Glutamatergic neuron (in vitro differentiated cells): ENCODE results near the gene CBX4. TPM values are rescaled to one million over a fixed set of nuclear protein-coding genes. Genes with fewer than 3 reads are reported as not detected.

Experiments used
- DNase-seq: peaks from one replicate; pipeline ENCODE4 v3.0.0; 2022
- H3K27ac Mint-ChIP-seq: one replicate; pipeline ENCODE4 v1.8.0; 2020; ENCODE audit warnings: mild to moderate bottlenecking, mixed read lengths, inconsistent platforms; ENCODE audit not compliant: unreplicated experiment
- H3K27me3 Mint-ChIP-seq: one replicate; pipeline ENCODE4 v1.8.0; 2020; ENCODE audit warnings: mild to moderate bottlenecking, moderate library complexity, mixed read lengths, inconsistent platforms; ENCODE audit not compliant: unreplicated experiment
- H3K36me3 Mint-ChIP-seq: one replicate; pipeline ENCODE4 v1.8.0; 2020; ENCODE audit warnings: mild to moderate bottlenecking, mixed read lengths, inconsistent platforms; ENCODE audit not compliant: unreplicated experiment
- H3K4me1 Mint-ChIP-seq: one replicate; pipeline ENCODE4 v1.8.0; 2020; ENCODE audit warnings: mild to moderate bottlenecking, low read depth, mixed read lengths, inconsistent platforms; ENCODE audit not compliant: unreplicated experiment
- H3K4me3 Mint-ChIP-seq: one replicate; pipeline ENCODE4 v1.8.0; 2020; ENCODE audit warnings: mild to moderate bottlenecking, mixed read lengths, inconsistent platforms; ENCODE audit not compliant: unreplicated experiment
- H3K9me3 Mint-ChIP-seq: one replicate; pipeline ENCODE4 v1.8.0; 2020; ENCODE audit warnings: mild to moderate bottlenecking, moderate library complexity, mixed read lengths, inconsistent platforms; ENCODE audit not compliant: unreplicated experiment
- CTCF ChIP-seq: fragments of 200-600 bp; sonication (generic); IDR thresholded peaks from one replicate; pipeline ENCODE4 v1.5.0; 2021; ENCODE audit not compliant: partially characterized antibody, unreplicated experiment
- total RNA-seq: library from RNA; stranded (reverse); fragmentation: NEBNext Ultra II Directional; extraction: Animal tissue kit (Norgen Biotek cat#: 25700); gene quantifications from one replicate; pipeline ENCODE4 v1.2.1, GENCODE V29; 2021; ENCODE audit not compliant: unreplicated experiment

CBX4 gene
- total RNA-seq, 1 donor from 2014 or later: 19.3 TPM

GRCh38 chr17:79835470-79835899 is 3.8 kb downstream of the CBX4 start:
- Mint-ChIP-seq H3K9me3 (peaks cover 5% of the 10 kb centered on the region), H3K27me3 (peaks cover 20% of the 10 kb centered on the region), H3K4me3 (peak overlapping the region; percentile 46)

DNA sequence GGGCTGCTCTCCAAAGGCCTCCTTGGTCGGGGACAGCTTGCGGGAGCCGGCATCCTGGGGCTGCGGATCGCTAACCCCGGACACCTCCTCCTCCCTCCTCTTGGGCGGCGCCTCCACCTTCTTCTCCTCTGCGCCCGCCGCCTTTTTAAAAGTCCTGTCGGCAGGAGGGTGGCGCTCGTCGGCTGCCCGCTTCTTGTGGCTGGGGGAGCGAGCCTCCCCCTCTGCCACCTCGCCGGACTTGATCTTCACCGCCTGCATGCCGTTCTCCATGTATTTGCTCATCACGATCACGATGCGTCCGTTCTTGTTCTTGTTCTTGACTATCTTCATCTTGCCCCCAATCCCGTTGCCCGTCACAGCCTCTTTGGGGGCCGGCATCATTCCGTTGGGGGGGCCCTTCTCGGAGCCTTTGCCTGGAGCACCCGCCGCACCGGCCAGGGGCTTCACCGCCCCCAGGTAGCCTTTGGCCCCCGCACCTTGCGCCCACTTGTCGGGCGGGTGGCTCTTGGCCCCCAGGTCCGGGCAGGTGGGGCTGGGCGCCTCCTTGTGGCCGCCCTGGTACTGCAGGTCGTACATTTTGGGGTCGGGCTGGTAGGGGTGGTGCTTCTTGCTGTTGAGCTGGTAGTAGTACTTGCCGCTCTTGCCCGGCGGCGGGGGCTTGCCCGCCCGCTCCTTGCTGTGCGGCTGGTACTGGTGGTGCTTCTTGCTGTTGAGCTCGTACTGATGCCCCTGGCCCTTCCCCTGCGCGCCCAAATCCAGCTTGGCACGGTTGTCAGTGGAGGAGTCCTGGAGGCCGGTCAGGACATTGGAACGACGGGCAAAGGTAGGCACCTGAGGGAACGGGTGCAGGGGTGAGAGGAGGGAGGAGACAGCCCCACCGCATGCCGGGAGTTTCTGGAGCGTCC is 4.4 kb downstream of the CBX4 start:
- peaks cover 21% of the 10 kb centered on the region for H3K27me3 Mint-ChIP-seq
- H3K4me3 Mint-ChIP-seq: peak overlapping the region; percentile 61
- TF ChIP-seq CTCF: peak; percentile 97
- no peak overlapping the region for H3K27ac Mint-ChIP-seq
- H3K9me3 Mint-ChIP-seq: peaks cover 6% of the 10 kb centered on the region
- H3K4me1 Mint-ChIP-seq: peaks cover 9% of the 10 kb centered on the region
- no peaks in the 10 kb centered on the region for H3K36me3 Mint-ChIP-seq
- peak; percentile 71 for DNase-seq

More at GRCh38 chr17:79835470-79835899, 3.8 kb downstream of the CBX4 start:
- Mint-ChIP-seq H3K36me3 (no peaks in the 10 kb centered on the region), H3K4me1 (peaks cover 9% of the 10 kb centered on the region), H3K27ac (no peak overlapping the region)
- peak; percentile 19 for DNase-seq
- no peak for TF ChIP-seq CTCF

DNA sequence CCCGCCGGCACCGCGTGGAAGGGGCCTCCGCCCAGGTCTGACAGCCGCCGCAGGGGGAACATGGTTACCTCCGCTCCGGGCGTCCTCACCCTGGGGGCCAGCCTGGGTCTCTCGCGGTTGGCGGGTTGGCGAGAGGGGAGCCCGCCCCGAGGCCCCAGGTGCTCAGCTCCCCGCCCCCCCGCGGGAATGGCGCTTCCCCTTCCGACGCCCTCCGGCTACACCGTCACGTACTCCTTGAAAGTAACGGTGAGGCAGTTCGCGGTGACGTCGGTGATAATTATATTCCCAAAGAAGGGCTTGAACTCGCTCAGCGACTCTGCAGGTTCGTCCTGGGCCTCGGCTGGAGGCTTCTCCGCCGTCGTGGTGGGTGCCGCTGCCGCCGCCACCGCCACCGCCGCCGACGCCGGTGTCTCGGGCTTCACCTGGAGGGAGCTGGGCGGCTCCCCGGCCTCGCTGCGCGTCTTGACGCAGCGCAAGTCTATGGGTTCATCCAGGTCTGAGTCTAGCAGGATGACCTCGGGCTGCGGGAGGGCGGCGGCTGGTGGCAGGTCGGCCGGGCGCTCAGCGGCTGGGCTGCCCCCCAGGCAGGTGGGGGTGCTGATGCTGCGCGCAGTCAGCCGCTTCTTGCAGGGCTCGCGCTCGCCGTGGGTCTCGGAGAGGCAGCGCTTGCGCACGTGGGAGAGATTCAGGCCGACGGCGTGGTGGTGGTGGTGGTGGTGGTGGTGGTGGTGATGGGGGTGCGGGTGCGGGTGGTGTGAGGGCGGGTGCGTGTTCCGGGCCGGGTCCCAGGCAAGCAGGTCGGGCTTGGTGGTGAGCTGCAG is 5.3 kb downstream of the CBX4 start:
- Mint-ChIP-seq H3K27ac (no peak overlapping the region), H3K9me3 (peaks cover 6% of the 10 kb centered on the region), H3K4me1 (peaks cover 9% of the 10 kb centered on the region), H3K4me3 (peak overlapping the region; percentile 38), H3K27me3 (peaks cover 24% of the 10 kb centered on the region), H3K36me3 (no peaks in the 10 kb centered on the region)
- no peak for TF ChIP-seq CTCF
- DNase-seq: no peak

DNA sequence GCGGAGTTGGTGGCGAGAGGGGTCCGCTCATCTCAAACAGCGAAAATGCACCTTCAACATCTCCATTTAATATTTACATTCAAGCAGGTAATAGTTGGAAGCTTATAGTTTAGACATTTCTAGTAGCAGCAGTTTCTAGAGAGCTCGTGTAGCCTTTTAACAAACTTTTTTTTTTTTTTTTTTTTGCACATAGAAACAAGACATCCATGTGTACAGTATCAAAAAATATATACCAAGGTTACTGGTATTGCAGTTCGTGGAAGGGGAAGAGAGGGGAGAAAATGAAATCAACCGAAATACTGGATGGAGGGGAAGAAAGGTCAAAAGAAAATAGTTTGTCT is 6.2 kb downstream of the CBX4 start:
- Mint-ChIP-seq H3K4me1 (peaks cover 8% of the 10 kb centered on the region), H3K27ac (no peak overlapping the region), H3K4me3 (peak overlapping the region; percentile 61), H3K36me3 (no peaks in the 10 kb centered on the region), H3K27me3 (peaks cover 21% of the 10 kb centered on the region), H3K9me3 (peaks cover 6% of the 10 kb centered on the region)
- no peak for DNase-seq
- no peak for TF ChIP-seq CTCF
